Transverse colon (tissue), 3 donors: ENCODE results near the gene PPL.

Source experiments
- CTCF ChIP-seq, 5 experiments: fragments of 200-600 bp in 3 of 5; fragments of 450-650 bp in 2 of 5; sonication (generic) in 3 of 5; IDR thresholded peaks; 1 replicate in 2 of 5; 2 replicates in 3 of 5; pipeline ENCODE4 v1.5.1; 2016 to 2017; ENCODE audit warnings: antibody characterized with exemption in 5 of 5, inconsistent platforms in 3 of 5, mild to moderate bottlenecking in 2 of 5, moderate library complexity in 1 of 5
- EP300 ChIP-seq: sonication (generic); formaldehyde crosslinking; IDR thresholded peaks from one replicate; pipeline ENCODE4 v1.6.1; 2017; ENCODE audit warnings: antibody characterized with exemption, low read depth
- POLR2A ChIP-seq: fragments of 450-650 bp; IDR thresholded peaks from one replicate; pipeline ENCODE4 v1.6.1; 2016; ENCODE audit warnings: antibody characterized with exemption, mild to moderate bottlenecking, moderate library complexity

- no peak for TF ChIP-seq CTCF (IDR thresholded peaks at IDR 0.05)
- TF ChIP-seq EP300 = no peak
- TF ChIP-seq POLR2A = no peak
These were observed 50.8 kb downstream of the PPL start for GRCh38 chr16:4886151-4886550.
